PC-9 (cell line): ENCODE results near the gene SP140L.

ENCODE experiments used
- EZH2 ChIP-seq: fragments of 200-600 bp; sonication (generic); IDR thresholded peaks from 2 replicates; pipeline ENCODE4 v1.8.0; 2017; ENCODE audit warnings: antibody characterized with exemption, low read depth
- TF ChIP-seq, protein P1 (sequence below): fragments of 200-600 bp; sonication (generic); conservative IDR thresholded peaks from 2 replicates; pipeline ENCODE4 v1.6.1; 2017; ENCODE audit warnings: mixed run types, antibody characterized with exemption, mild to moderate bottlenecking, moderate library complexity

DNA sequence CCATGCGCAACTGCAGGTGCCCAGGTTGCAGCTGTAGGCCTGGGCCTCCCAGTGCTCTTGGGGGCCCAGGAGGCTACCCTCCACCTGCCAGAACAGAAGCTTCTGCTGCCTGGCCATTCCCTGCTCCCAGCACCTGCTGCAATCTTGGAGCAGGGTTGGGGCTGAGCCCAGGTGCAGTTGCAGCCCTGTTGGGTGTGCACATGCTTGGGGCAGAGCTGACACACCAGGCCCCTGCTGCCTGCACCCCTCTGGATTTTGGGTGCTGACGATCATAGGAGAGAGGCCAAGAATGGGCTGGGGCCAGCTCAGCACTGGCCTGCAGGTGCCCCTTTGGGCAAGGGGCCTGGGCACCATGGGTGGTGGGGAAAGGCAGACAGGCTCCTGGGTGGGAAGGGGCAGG, 20.5 kb upstream of the SP140L start:
- TF ChIP-seq EZH2: no peak
- TF ChIP-seq, protein P1, sequence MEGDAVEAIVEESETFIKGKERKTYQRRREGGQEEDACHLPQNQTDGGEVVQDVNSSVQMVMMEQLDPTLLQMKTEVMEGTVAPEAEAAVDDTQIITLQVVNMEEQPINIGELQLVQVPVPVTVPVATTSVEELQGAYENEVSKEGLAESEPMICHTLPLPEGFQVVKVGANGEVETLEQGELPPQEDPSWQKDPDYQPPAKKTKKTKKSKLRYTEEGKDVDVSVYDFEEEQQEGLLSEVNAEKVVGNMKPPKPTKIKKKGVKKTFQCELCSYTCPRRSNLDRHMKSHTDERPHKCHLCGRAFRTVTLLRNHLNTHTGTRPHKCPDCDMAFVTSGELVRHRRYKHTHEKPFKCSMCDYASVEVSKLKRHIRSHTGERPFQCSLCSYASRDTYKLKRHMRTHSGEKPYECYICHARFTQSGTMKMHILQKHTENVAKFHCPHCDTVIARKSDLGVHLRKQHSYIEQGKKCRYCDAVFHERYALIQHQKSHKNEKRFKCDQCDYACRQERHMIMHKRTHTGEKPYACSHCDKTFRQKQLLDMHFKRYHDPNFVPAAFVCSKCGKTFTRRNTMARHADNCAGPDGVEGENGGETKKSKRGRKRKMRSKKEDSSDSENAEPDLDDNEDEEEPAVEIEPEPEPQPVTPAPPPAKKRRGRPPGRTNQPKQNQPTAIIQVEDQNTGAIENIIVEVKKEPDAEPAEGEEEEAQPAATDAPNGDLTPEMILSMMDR: no peak
